HL-60 (cell line): ENCODE results near the gene RGS19.

Source experiments
- DNase-seq, 2 experiments: peaks; one replicate each; pipeline ENCODE4 v3.0.0-alpha.2; 2010 to 2020; ENCODE audit warnings: low read depth in 1 of 2, low spot score in 1 of 2
- H3K27ac ChIP-seq: fragments of 250-450 bp; sonication (Bioruptor Pico); replicated peaks from 2 replicates; pipeline ENCODE4 v1.5.1; 2020; ENCODE audit warnings: mild to moderate bottlenecking, moderate library complexity
- H3K27me3 ChIP-seq: fragments of 250-450 bp; sonication (Bioruptor Pico); 2 replicates; pipeline ENCODE4 v1.5.1; 2021; ENCODE audit warnings: mild to moderate bottlenecking, moderate library complexity; ENCODE audit not compliant: insufficient read depth, poor library complexity, severe bottlenecking
- H3K4me3 ChIP-seq: replicated peaks from 2 replicates; pipeline ENCODE4 v1.5.1; 2011; ENCODE audit warnings: mild to moderate bottlenecking, control low read depth, low read length; ENCODE audit not compliant: insufficient read depth
- GABPA ChIP-seq: IDR thresholded peaks from 2 replicates; pipeline ENCODE4 v1.6.1; 2012; ENCODE audit warnings: low read depth
- POLR2AphosphoS5 ChIP-seq: IDR thresholded peaks from 2 replicates; pipeline ENCODE4 v1.6.1; 2012; ENCODE audit warnings: low read depth
- REST ChIP-seq: IDR thresholded peaks from 2 replicates; pipeline ENCODE4 v1.6.1; 2012; ENCODE audit warnings: low read depth; ENCODE audit not compliant: insufficient replicate concordance
- SPI1 ChIP-seq: IDR thresholded peaks from 2 replicates; pipeline ENCODE4 v1.6.1; 2012; ENCODE audit warnings: low read depth, mild to moderate bottlenecking, borderline replicate concordance
- TF ChIP-seq, protein P1 (sequence below): IDR thresholded peaks from one replicate; pipeline ENCODE4 v1.5.1; 2011; ENCODE audit warnings: low read length, control low read depth, inconsistent platforms; ENCODE audit not compliant: insufficient read depth

Gene RGS19

DNA sequence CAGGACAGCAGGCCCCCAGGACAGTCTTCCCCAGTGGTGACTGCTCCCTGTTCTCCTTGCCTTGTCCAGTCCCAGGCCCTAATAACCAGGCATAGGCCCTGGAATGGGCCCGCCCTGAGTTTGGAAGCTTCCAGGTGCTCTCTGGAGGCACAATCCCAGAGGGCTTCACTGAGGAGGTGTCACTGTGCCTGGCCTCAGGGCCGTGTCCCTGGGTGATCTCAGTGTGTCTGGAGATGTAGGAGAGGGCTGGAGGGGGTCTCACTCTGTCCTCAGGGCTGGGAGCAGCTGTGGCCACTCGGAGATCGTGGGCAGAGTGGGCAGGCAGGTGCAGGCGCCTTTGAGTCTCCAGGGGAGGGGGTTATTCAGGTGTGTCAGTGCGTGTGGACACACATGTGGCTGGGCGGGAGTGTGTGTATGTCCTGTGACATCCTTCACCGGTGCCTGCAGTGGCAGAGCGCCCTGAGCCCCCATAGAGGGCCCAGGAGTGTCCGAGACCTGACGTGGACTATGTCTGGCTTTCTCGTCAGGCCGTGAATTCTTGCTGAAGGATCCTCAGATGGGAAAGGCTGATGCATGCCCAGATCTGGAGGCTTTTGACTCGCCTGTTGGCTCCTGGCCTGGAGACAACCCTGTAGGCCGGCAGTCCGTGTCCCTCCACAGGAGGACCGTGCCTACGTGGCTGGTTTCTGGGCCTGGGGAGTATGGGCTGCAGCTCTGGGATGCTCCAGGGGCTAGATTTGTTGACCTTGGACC is 33.5 kb upstream of the RGS19 start:
- H3K4me3 ChIP-seq = no peak overlapping the region
- no peaks in the 10 kb centered on the region for H3K27me3 ChIP-seq
- TF ChIP-seq SPI1 (no peak), GABPA (no peak), POLR2AphosphoS5 (no peak), REST (no peak)
- TF ChIP-seq, protein P1, sequence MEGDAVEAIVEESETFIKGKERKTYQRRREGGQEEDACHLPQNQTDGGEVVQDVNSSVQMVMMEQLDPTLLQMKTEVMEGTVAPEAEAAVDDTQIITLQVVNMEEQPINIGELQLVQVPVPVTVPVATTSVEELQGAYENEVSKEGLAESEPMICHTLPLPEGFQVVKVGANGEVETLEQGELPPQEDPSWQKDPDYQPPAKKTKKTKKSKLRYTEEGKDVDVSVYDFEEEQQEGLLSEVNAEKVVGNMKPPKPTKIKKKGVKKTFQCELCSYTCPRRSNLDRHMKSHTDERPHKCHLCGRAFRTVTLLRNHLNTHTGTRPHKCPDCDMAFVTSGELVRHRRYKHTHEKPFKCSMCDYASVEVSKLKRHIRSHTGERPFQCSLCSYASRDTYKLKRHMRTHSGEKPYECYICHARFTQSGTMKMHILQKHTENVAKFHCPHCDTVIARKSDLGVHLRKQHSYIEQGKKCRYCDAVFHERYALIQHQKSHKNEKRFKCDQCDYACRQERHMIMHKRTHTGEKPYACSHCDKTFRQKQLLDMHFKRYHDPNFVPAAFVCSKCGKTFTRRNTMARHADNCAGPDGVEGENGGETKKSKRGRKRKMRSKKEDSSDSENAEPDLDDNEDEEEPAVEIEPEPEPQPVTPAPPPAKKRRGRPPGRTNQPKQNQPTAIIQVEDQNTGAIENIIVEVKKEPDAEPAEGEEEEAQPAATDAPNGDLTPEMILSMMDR = no peak
- peak overlapping the region; percentile 35 for H3K27ac ChIP-seq
- no peak for DNase-seq

DNA sequence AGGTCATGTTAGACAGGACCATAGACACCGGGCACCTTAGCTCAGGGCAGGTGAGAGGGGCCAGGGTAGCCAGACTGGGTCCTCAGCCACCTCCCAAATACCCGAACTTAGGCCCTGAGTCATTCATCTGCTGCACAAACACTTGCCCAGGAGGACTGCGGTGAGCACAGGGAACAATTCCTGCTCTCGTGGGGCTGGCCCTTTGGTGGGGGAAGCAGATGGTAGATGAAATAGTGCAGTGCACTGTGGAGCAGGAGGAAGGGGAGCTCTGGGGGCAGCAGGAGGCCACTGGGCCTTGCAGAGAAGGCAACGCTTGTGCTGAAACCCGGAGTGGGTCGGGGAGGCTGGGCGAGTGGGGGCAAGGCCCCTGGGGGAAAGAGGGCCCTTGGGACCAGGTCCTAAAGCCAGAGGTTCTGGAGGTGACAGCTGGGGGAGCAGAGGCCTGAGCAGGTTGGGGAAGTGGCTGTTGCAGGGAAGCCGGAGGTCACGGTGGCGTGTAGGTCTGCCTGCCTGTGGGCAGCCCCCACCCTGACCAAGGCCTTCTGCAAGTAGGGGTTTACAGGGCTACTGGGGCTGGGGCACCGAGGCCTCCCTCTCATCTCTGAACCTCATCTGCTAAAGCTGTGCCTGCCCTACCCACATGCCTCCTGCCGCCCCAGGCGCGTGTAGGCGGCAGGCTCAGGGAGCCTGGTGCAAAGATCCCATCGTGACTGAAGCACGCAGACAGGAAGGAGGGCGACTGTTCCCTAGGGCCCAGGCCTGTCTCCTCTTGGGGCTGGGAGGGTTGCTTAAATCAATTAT is 32.7 kb upstream of the RGS19 start:
- H3K27ac ChIP-seq = peak overlapping the region; percentile 35
- H3K27me3 ChIP-seq = no peaks in the 10 kb centered on the region
- DNase-seq = peak in 1 of 2 experiments; percentile 50
- no peak overlapping the region for H3K4me3 ChIP-seq
- TF ChIP-seq REST = no peak
- TF ChIP-seq GABPA = no peak
- TF ChIP-seq POLR2AphosphoS5 = no peak
- TF ChIP-seq, protein P1 = no peak
- peak; percentile 28; the same call in 1 of the 2 replicates for TF ChIP-seq SPI1

DNA sequence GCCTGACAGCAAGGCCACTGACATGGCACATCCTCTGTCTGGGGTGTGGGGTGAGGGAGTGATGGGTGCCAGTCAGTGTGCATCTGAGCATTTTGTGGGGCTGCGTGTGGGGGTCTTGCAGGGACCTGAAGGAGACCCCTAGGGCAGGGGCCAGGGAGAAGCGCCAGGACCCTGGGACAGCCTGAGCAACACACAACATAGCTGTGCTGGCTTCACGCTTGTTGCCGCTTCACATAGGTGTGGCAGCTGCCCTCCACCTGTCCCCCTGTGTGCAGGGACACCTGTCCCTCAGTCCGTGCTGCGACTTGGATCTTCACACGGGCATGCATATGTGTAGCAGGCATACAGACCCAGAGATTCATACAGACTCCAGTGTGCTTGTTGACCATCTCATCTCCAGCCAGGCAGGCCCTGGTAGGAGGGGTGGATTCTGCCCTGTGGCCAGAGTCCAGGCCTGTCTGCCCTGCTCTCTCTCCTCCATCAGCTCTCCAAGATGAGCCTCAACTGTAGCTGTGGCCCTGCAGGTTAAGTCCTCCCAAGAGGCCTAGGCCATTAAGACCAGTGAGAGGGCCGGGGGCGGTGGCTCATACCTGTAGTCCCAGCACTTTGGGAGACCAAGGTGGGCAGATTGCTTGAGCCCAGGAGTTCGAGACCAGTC is 31.2 kb upstream of the RGS19 start:
- no peak overlapping the region for H3K4me3 ChIP-seq
- no peak for TF ChIP-seq POLR2AphosphoS5
- TF ChIP-seq SPI1 = no peak
- TF ChIP-seq, protein P1 = no peak
- TF ChIP-seq GABPA = no peak
- no peak for TF ChIP-seq REST
- H3K27me3 ChIP-seq = no peaks in the 10 kb centered on the region
- H3K27ac ChIP-seq = no peak overlapping the region
- DNase-seq = no peak
